Measurements from ENCODE around the gene SPAG17. TPM values are rescaled to one million over a fixed set of nuclear protein-coding genes. Genes with fewer than 3 reads are reported as not detected.

Gene SPAG17
- total and polyA plus RNA-seq, 2 experiments from 2014 or later, result 1.0 to 1.1 TPM

DNA sequence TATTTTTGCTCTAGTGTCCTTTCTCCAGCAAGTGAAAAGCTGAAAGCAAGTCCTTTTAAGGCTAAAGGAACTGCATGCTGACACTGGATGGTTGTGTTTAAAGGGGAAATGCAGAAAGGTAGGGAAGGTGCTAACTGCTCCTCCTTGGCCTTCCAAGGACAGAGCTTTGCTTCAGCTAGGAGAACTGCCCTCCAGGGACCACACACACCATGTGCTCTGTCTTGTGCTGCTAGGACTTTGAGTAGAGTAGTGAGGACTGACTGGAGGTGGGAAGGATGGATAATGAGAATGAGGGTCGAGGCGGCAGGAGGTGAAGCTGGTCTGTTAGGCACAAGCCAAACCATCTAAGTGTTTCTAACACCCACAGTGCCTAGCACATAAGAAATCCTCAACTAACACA lies 177.6 kb downstream of the SPAG17 start:
- Histone ChIP-seq H3K27me3 (ENCODE audit: insufficient read depth) (no peaks in the 10 kb centered on the region), H3K79me2 (replicated peaks; ENCODE audit: insufficient read depth) (no peaks in the 10 kb centered on the region), H3K36me3 (ENCODE audit: insufficient read depth) (no peaks in the 10 kb centered on the region), H4K20me1 (replicated peaks; ENCODE audit: insufficient read depth) (no peaks in the 10 kb centered on the region), H3K4me3 (no peak overlapping the region), H3K4me1 (ENCODE audit: insufficient read depth) (no peaks in the 10 kb centered on the region), H3K9me2 (ENCODE audit: insufficient read depth) (no peaks in the 10 kb centered on the region; the same call in 1 of the 2 replicates), H2AFZ (peak overlapping the region; percentile 70; the same call in 1 of the 2 replicates), H3F3A (replicated peaks; ENCODE audit: low read depth) (no peaks in the 10 kb centered on the region), H3K27ac (ENCODE audit: low read depth) (no peak overlapping the region), H3K4me2 (no peak overlapping the region)
- TF ChIP-seq ZNF114 (CRISPR knock-in tag; IDR thresholded peaks at IDR 0.05), result no peak
- TF ChIP-seq, protein P1, sequence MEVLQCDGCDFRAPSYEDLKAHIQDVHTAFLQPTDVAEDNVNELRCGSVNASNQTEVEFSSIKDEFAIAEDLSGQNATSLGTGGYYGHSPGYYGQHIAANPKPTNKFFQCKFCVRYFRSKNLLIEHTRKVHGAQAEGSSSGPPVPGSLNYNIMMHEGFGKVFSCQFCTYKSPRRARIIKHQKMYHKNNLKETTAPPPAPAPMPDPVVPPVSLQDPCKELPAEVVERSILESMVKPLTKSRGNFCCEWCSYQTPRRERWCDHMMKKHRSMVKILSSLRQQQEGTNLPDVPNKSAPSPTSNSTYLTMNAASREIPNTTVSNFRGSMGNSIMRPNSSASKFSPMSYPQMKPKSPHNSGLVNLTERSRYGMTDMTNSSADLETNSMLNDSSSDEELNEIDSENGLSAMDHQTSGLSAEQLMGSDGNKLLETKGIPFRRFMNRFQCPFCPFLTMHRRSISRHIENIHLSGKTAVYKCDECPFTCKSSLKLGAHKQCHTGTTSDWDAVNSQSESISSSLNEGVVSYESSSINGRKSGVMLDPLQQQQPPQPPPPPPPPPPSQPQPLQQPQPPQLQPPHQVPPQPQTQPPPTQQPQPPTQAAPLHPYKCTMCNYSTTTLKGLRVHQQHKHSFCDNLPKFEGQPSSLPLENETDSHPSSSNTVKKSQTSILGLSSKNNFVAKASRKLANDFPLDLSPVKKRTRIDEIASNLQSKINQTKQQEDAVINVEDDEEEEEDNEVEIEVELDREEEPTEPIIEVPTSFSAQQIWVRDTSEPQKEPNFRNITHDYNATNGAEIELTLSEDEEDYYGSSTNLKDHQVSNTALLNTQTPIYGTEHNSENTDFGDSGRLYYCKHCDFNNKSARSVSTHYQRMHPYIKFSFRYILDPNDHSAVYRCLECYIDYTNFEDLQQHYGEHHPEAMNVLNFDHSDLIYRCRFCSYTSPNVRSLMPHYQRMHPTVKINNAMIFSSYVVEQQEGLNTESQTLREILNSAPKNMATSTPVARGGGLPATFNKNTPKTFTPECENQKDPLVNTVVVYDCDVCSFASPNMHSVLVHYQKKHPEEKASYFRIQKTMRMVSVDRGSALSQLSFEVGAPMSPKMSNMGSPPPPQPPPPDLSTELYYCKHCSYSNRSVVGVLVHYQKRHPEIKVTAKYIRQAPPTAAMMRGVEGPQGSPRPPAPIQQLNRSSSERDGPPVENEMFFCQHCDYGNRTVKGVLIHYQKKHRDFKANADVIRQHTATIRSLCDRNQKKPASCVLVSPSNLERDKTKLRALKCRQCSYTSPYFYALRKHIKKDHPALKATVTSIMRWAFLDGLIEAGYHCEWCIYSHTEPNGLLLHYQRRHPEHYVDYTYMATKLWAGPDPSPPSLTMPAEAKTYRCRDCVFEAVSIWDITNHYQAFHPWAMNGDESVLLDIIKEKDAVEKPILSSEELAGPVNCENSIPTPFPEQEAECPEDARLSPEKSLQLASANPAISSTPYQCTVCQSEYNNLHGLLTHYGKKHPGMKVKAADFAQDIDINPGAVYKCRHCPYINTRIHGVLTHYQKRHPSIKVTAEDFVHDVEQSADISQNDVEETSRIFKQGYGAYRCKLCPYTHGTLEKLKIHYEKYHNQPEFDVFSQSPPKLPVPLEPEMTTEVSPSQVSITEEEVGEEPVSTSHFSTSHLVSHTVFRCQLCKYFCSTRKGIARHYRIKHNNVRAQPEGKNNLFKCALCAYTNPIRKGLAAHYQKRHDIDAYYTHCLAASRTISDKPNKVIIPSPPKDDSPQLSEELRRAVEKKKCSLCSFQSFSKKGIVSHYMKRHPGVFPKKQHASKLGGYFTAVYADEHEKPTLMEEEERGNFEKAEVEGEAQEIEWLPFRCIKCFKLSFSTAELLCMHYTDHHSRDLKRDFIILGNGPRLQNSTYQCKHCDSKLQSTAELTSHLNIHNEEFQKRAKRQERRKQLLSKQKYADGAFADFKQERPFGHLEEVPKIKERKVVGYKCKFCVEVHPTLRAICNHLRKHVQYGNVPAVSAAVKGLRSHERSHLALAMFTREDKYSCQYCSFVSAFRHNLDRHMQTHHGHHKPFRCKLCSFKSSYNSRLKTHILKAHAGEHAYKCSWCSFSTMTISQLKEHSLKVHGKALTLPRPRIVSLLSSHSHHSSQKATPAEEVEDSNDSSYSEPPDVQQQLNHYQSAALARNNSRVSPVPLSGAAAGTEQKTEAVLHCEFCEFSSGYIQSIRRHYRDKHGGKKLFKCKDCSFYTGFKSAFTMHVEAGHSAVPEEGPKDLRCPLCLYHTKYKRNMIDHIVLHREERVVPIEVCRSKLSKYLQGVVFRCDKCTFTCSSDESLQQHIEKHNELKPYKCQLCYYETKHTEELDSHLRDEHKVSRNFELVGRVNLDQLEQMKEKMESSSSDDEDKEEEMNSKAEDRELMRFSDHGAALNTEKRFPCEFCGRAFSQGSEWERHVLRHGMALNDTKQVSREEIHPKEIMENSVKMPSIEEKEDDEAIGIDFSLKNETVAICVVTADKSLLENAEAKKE (CRISPR knock-in tag; IDR thresholded peaks at IDR 0.05), result no peak
- no peak for TF ChIP-seq NANOG (IDR thresholded peaks at IDR 0.05; ENCODE audit: borderline replicate concordance)
- TF ChIP-seq, protein P2, sequence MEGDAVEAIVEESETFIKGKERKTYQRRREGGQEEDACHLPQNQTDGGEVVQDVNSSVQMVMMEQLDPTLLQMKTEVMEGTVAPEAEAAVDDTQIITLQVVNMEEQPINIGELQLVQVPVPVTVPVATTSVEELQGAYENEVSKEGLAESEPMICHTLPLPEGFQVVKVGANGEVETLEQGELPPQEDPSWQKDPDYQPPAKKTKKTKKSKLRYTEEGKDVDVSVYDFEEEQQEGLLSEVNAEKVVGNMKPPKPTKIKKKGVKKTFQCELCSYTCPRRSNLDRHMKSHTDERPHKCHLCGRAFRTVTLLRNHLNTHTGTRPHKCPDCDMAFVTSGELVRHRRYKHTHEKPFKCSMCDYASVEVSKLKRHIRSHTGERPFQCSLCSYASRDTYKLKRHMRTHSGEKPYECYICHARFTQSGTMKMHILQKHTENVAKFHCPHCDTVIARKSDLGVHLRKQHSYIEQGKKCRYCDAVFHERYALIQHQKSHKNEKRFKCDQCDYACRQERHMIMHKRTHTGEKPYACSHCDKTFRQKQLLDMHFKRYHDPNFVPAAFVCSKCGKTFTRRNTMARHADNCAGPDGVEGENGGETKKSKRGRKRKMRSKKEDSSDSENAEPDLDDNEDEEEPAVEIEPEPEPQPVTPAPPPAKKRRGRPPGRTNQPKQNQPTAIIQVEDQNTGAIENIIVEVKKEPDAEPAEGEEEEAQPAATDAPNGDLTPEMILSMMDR (conservative IDR thresholded peaks at IDR 0.05; ENCODE audit: low read depth in 2 of 2), result no peak
- no peak for TF ChIP-seq POLR2AphosphoS5 (IDR thresholded peaks at IDR 0.05; ENCODE audit: low read depth)
- TF ChIP-seq, protein P3, sequence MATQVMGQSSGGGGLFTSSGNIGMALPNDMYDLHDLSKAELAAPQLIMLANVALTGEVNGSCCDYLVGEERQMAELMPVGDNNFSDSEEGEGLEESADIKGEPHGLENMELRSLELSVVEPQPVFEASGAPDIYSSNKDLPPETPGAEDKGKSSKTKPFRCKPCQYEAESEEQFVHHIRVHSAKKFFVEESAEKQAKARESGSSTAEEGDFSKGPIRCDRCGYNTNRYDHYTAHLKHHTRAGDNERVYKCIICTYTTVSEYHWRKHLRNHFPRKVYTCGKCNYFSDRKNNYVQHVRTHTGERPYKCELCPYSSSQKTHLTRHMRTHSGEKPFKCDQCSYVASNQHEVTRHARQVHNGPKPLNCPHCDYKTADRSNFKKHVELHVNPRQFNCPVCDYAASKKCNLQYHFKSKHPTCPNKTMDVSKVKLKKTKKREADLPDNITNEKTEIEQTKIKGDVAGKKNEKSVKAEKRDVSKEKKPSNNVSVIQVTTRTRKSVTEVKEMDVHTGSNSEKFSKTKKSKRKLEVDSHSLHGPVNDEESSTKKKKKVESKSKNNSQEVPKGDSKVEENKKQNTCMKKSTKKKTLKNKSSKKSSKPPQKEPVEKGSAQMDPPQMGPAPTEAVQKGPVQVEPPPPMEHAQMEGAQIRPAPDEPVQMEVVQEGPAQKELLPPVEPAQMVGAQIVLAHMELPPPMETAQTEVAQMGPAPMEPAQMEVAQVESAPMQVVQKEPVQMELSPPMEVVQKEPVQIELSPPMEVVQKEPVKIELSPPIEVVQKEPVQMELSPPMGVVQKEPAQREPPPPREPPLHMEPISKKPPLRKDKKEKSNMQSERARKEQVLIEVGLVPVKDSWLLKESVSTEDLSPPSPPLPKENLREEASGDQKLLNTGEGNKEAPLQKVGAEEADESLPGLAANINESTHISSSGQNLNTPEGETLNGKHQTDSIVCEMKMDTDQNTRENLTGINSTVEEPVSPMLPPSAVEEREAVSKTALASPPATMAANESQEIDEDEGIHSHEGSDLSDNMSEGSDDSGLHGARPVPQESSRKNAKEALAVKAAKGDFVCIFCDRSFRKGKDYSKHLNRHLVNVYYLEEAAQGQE (IDR thresholded peaks at IDR 0.05; ENCODE audit: unreplicated experiment), result no peak
- no peak for TF ChIP-seq JUNB (IDR thresholded peaks at IDR 0.05; ENCODE audit: unreplicated experiment)
- TF ChIP-seq STAT1 (IDR thresholded peaks at IDR 0.05; ENCODE audit: unreplicated experiment), result no peak
- ATAC-seq, result no peak
- Mint-ChIP-seq H3K27me3 (ENCODE audit: insufficient read depth, low read depth, poor library complexity) (no peaks in the 10 kb centered on the region), H3K36me3 (ENCODE audit: low read depth) (no peaks in the 10 kb centered on the region; the same call in 2 of the 3 replicates), H3K9me3 (peaks cover 4% of the 10 kb centered on the region; the same call in 2 of the 3 replicates), H3K4me3 (no peak overlapping the region), H3K4me1 (no peaks in the 10 kb centered on the region), H3K27ac (no peak overlapping the region)
- no peak for DNase-seq (ENCODE audit: low spot score)
